DMS153 (cell line): Measurements from ENCODE around the gene HPCAL1.

Experiments used
- DNase-seq: peaks from one replicate; lab custom pipeline; 2025; lab: John Stamatoyannopoulos, UW

Gene HPCAL1

GRCh38 chr2:10466801-10467200 is 164.1 kb downstream of the HPCAL1 start:
- no peak for DNase-seq

- no peak for DNase-seq
These were observed 164.7 kb downstream of the HPCAL1 start for GRCh38 chr2:10467401-10467800.

GRCh38 chr2:10469301-10469700 is 166.6 kb downstream of the HPCAL1 start:
- no peak for DNase-seq

GRCh38 chr2:10469955-10470608 is 167.4 kb downstream of the HPCAL1 start:
- no peak for DNase-seq

GRCh38 chr2:10471046-10471571 is 168.4 kb downstream of the HPCAL1 start:
- DNase-seq = no peak

GRCh38 chr2:10471955-10472354 is 169.3 kb downstream of the HPCAL1 start:
- no peak for DNase-seq

- no peak for DNase-seq
These were observed 170.5 kb downstream of the HPCAL1 start for GRCh38 chr2:10473121-10473756.

GRCh38 chr2:10475221-10475722 is 172.6 kb downstream of the HPCAL1 start:
- DNase-seq = no peak

- no peak for DNase-seq
These were observed 173.3 kb downstream of the HPCAL1 start for GRCh38 chr2:10475811-10476660.

- DNase-seq = no peak
These were observed 174.2 kb downstream of the HPCAL1 start for GRCh38 chr2:10476723-10477442.
